Endodermal cell (in vitro differentiated cells): ENCODE measurements around the gene ZNF91. TPM values are rescaled to one million over a fixed set of nuclear protein-coding genes. Genes with fewer than 3 reads are reported as not detected.
A peak's percentile ranks its signal among the peaks of the same experiment; 100 is the strongest.

Experiments used
- DNase-seq: peaks from one replicate; pipeline ENCODE4 v3.0.0-alpha.2; 2017
- H3K27ac ChIP-seq: 2 replicates; pipeline ENCODE4 v1.5.1; 2013; ENCODE audit warnings: mild to moderate bottlenecking, low read depth, low read length, moderate library complexity
- H3K27me3 ChIP-seq: 2 replicates; pipeline ENCODE4 v1.6.1; 2013; ENCODE audit warnings: mild to moderate bottlenecking, low read length, moderate library complexity; ENCODE audit not compliant: insufficient read depth, control insufficient read depth, poor library complexity, severe bottlenecking
- H3K36me3 ChIP-seq: 2 replicates; pipeline ENCODE4 v1.7.0; 2013; ENCODE audit warnings: mild to moderate bottlenecking, low read length, moderate library complexity; ENCODE audit not compliant: control insufficient read depth, insufficient read depth
- H3K4me1 ChIP-seq: one replicate; pipeline ENCODE4 v1.7.0; 2013; ENCODE audit warnings: low read length; ENCODE audit not compliant: control insufficient read depth, insufficient read depth
- H3K4me3 ChIP-seq: 2 replicates; pipeline ENCODE4 v1.5.1; 2013; ENCODE audit warnings: mild to moderate bottlenecking, low read length, moderate library complexity
- H3K9ac ChIP-seq: 2 replicates; pipeline ENCODE4 v1.6.1; 2013; ENCODE audit warnings: mild to moderate bottlenecking, low read length, moderate library complexity; ENCODE audit not compliant: poor library complexity, severe bottlenecking; ENCODE audit errors: extremely low read depth
- H3K9me3 ChIP-seq: 2 replicates; pipeline ENCODE4 v1.6.1; 2013; ENCODE audit warnings: mild to moderate bottlenecking, low read length, moderate library complexity; ENCODE audit not compliant: control insufficient read depth
- H3K27ac Mint-ChIP-seq: 2 replicates; pipeline ENCODE4 v1.8.0; 2020; ENCODE audit warnings: mixed read lengths
- H3K27me3 Mint-ChIP-seq: 2 replicates; pipeline ENCODE4 v1.8.0; 2021; ENCODE audit warnings: mild to moderate bottlenecking, mixed read lengths; ENCODE audit not compliant: insufficient read depth
- H3K36me3 Mint-ChIP-seq: 2 replicates; pipeline ENCODE4 v1.8.0; 2020; ENCODE audit warnings: low read depth, mixed read lengths
- H3K4me1 Mint-ChIP-seq: 2 replicates; pipeline ENCODE4 v1.8.0; 2020; ENCODE audit warnings: mixed read lengths
- H3K4me3 Mint-ChIP-seq: 2 replicates; pipeline ENCODE4 v1.8.0; 2020; ENCODE audit warnings: mild to moderate bottlenecking, moderate library complexity, mixed read lengths
- H3K9me3 Mint-ChIP-seq: 2 replicates; pipeline ENCODE4 v1.8.0; 2020; ENCODE audit warnings: mild to moderate bottlenecking, mixed read lengths
- CTCF ChIP-seq: fragments of 200-600 bp; sonication (generic); conservative IDR thresholded peaks from 2 replicates; pipeline ENCODE4 v1.5.0; 2021; ENCODE audit warnings: antibody characterized with exemption, mild to moderate bottlenecking
- WGBS, 2 experiments: methylation state at CpG; one replicate each; pipeline versions ENCODE4 v1.1.5 to v1.1.7; 2013; ENCODE audit warnings: missing lambda C conversion rate in 2 of 2, mixed read lengths in 1 of 2; ENCODE audit not compliant: insufficient coverage in 1 of 2, insufficient read length in 1 of 2; 5-methylcytosine and 5-hydroxymethylcytosine counted together
- total RNA-seq, 2 donors: library from RNA; stranded (reverse); fragmentation: NEBNext Ultra II Directional in 1 of 2; extraction: Animal tissue kit (Norgen Biotek cat#: 25700) in 1 of 2; gene quantifications; 2 replicates in 1 of 2; 3 replicates in 1 of 2; pipeline ENCODE4 v1.2.1, GENCODE V29; 2021

ZNF91 gene
- total RNA-seq, 2 donors from 2014 or later: 66.9 to 75.4 TPM

DNA sequence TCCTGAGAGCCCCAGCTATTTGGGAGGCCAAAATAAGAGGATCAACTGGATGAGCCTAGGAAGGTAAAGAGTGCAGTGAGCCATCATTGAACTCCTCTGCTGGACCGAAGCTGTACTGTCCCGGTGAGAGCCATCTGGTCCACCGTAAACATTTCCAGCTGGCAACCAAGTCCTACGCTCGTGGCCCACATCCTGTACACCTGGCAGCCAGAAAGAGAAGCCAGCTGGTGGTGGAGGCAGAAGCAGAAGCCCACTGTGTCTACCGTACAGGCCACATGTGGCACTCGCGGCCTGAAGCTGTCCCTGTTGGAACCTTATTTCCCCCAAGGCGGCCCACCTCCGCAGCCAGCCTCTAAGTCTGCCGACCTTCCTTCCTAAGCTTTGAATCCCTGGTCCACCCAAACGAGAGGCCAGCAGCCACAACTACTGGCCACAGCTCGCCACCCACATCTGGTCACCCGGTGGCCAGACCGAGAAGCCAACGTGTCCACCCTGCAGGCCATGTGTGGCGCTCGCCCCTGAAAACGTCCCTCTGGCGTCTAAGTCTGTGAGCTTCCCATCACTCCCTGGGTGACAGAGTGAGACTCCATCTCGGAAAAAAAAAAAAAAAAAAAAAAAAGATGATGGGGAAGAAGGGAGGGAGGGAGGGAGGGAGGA is 14.2 kb upstream of the ZNF91 start:
- Mint-ChIP-seq H3K36me3 (peaks cover 18% of the 10 kb centered on the region), H3K27me3 (no peaks in the 10 kb centered on the region), H3K9me3 (no peaks in the 10 kb centered on the region), H3K27ac (no peak overlapping the region), H3K4me3 (no peak overlapping the region), H3K4me1 (peaks cover 18% of the 10 kb centered on the region)
- WGBS, 2 experiments: 89 to 95% methylated on average over 7 to 21 of the region's 21 CpGs
- H3K9me3 ChIP-seq: no peaks in the 10 kb centered on the region
- H3K4me1 ChIP-seq: peaks cover 3% of the 10 kb centered on the region
- TF ChIP-seq CTCF: peak; percentile 14
- H3K4me3 ChIP-seq: no peak overlapping the region
- no peak for DNase-seq
- no peak overlapping the region for H3K9ac ChIP-seq
- H3K27me3 ChIP-seq: no peaks in the 10 kb centered on the region
- peaks cover 17% of the 10 kb centered on the region for H3K36me3 ChIP-seq
- H3K27ac ChIP-seq: no peak overlapping the region

- no peak for DNase-seq
- Histone ChIP-seq H3K27ac (no peak overlapping the region), H3K9ac (no peak overlapping the region), H3K36me3 (peaks cover 31% of the 10 kb centered on the region), H3K4me1 (peaks cover 3% of the 10 kb centered on the region), H3K4me3 (no peak overlapping the region), H3K27me3 (no peaks in the 10 kb centered on the region), H3K9me3 (no peaks in the 10 kb centered on the region)
- H3K4me3 Mint-ChIP-seq: no peak overlapping the region
- 87 to 100% methylated on average over 2 of the region's 2 CpGs for WGBS, 2 experiments
- no peaks in the 10 kb centered on the region for H3K9me3 Mint-ChIP-seq
- H3K27ac Mint-ChIP-seq: no peak overlapping the region
- H3K27me3 Mint-ChIP-seq: no peaks in the 10 kb centered on the region
- peaks cover 32% of the 10 kb centered on the region for H3K36me3 Mint-ChIP-seq
- no peak for TF ChIP-seq CTCF
- H3K4me1 Mint-ChIP-seq: peaks cover 28% of the 10 kb centered on the region
Measured at GRCh38 chr19:23407616-23408133, 12.4 kb upstream of the ZNF91 start.

DNA sequence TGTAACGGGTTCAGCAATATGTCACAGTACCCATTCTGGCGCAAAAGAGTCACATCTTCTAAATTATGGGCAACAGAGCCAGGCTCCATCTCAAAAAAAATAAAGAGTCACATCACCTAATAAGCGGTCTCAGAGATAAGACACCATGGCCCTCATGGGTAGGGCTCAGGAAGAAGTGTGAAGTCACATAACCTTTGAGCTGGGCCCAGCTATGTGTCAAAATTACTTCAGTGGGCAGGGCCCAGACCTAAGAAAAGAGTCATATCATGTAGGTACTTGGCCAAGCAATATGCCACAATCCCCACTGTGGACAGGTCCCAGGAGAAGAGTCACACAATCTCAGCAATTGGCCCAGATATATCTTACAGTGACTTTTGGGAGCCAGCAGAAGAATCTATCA is 11.4 kb upstream of the ZNF91 start:
- H3K4me3 ChIP-seq: no peak overlapping the region
- H3K27me3 ChIP-seq: no peaks in the 10 kb centered on the region
- WGBS, 2 experiments: 90 to 100% methylated on average over 3 of the region's 3 CpGs
- H3K9me3 ChIP-seq: no peaks in the 10 kb centered on the region
- no peak overlapping the region for H3K4me3 Mint-ChIP-seq
- no peak for TF ChIP-seq CTCF
- H3K27ac ChIP-seq: no peak overlapping the region
- peaks cover 3% of the 10 kb centered on the region for H3K4me1 ChIP-seq
- H3K36me3 ChIP-seq: peaks cover 40% of the 10 kb centered on the region
- peaks cover 28% of the 10 kb centered on the region for H3K4me1 Mint-ChIP-seq
- no peaks in the 10 kb centered on the region for H3K27me3 Mint-ChIP-seq
- no peak for DNase-seq
- no peak overlapping the region for H3K27ac Mint-ChIP-seq
- peaks cover 41% of the 10 kb centered on the region for H3K36me3 Mint-ChIP-seq
- H3K9me3 Mint-ChIP-seq: no peaks in the 10 kb centered on the region
- H3K9ac ChIP-seq: no peak overlapping the region
